Measurements from ENCODE around the gene THAP4. TPM values are rescaled to one million over a fixed set of nuclear protein-coding genes. Genes with fewer than 3 reads are reported as not detected.

The THAP4 gene
- total and polyA plus RNA-seq, 2 of the 13 experiments (the other 11 are each of a cell fraction or from before 2014, with no cell fraction given) = 59.7 to 75.7 TPM

DNA sequence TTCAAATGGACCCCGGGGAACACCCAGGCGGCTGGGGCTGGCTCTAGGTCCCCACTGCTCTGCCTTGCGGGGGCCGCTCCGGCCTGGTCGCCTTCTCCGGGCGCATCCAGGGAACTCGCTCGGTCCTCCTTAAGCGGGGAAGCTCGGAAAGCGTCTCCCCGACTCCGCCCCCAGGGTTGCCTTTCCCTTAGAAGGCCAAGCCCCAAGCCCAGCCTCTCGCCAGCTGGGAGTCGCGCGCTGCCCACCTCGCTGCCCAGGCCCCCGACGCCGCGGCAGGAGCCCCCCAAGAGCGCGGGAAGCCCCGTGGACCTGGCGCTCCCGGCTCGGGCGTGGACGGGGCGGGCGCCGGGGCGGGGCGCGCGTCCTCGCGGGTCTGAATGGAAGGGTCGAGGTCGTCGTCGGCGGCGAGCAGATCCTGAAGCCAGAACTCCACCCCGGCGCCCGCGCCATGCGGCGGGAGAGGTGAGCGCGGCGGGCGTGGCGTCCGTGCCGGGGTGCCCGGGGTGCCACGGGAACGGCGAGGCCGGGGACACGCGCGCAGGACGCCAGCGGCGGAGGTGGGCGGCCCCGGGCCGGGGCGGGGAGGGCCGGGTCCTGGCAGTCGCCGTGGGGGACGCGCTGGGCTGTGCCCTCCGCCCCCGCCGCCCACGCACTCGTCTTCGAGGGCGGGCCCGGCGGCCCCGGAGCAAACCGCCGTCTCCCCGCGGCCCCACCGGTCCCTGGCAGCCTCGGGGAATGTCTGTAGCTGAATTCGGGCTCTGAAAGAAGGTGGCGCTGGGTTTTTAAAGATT lies 78.2 kb downstream of the THAP4 start, which contains the start of gene BOK:
TSS of gene BOK (plus strand) at position 214 of the 791 bp plus-strand sequence. CDS start 739 bp downstream, outside the sequence.
- Histone ChIP-seq H3K36me3 (replicated peaks in 1 of 2; ENCODE audit: control insufficient read depth in 1 of 2, insufficient read depth in 2 of 2, low read length in 2 of 2) (peaks cover 12 to 15% of the 10 kb centered on the region in 2 experiments; a peak in 4 of 5 replicates), H3K9me3 (ENCODE audit: low read length) (no peaks in the 10 kb centered on the region), H4K20me1 (ENCODE audit: insufficient read depth, low read length) (peaks cover 13% of the 10 kb centered on the region; the same call in 1 of the 2 replicates), H3K4me1 (ENCODE audit: insufficient read depth, low read length) (peaks cover 63% of the 10 kb centered on the region), H3K79me2 (ENCODE audit: insufficient read depth, low read length) (peaks cover 18% of the 10 kb centered on the region), H3K9ac (ENCODE audit: insufficient read depth, low read depth, low read length) (peak within 1 kb of the TSS; percentile 79), H3K27me3 (ENCODE audit: control insufficient read depth in 1 of 2, insufficient read depth in 2 of 2, low read length in 2 of 2) (no peaks in the 10 kb centered on the region; a peak in 1 of 5 replicates), H3K27ac (ENCODE audit: extremely low read length, insufficient read depth, low read length) (peak within 1 kb of the TSS; percentile 53), H2AFZ (ENCODE audit: low read length) (peak within 1 kb of the TSS; percentile 65), H3K4me3 (replicated peaks in 1 of 3; ENCODE audit: insufficient read depth in 1 of 3, low read depth in 2 of 3, low read length in 3 of 3) (peak within 1 kb of the TSS; percentile 85 to 93 (median 86)), H3K4me2 (ENCODE audit: low read depth, low read length) (peak within 1 kb of the TSS; percentile 92)
- WGBS (ENCODE audit: low lambda C conversion rate) = 0% methylated on average over 48 of the region's 98 CpGs
- intact Hi-C loops (cut with micrococcal nuclease; ENCODE audit: unreplicated experiment) = no loop called here
- in situ Hi-C loops (cut with HindIII; ENCODE audit: extremely low pct_ligation_motif_present, low pct_unique_long_range_greater_than_20kb) = no loop called here
- BruUV-seq (replicated peaks) = no TSS peak
- CTCF ChIA-PET (ENCODE audit: low intra/inter-chr PET ratio, low total read pairs) = no interaction called here
- ATAC-seq = peak; percentile 60
- DNase-seq (ENCODE audit: low spot score) = peak; percentile 73
- POLR2A ChIA-PET = interaction anchor here (0.5 to 2.9 kb wide), 10 partner anchors 9 to 339 kb away, joined by 3 to 14 read pairs (median 5); partner anchors contain the start of genes ATG4B, STK25 and THAP4
- FAIRE-seq = peak; percentile 23
- no peak for TF ChIP-seq ZNF674 (CRISPR knock-in tag; IDR thresholded peaks at IDR 0.05; ENCODE audit: low read depth)
- TF ChIP-seq ZNF274 (CRISPR knock-in tag; IDR thresholded peaks at IDR 0.05) = peak; percentile 64; the same call in 1 of the 2 replicates
- no peak; the same call in 1 of the 2 replicates for TF ChIP-seq HNRNPUL1 (IDR thresholded peaks at IDR 0.05; ENCODE audit: low read depth, low read length)
- TF ChIP-seq BORCS8-MEF2B (CRISPR knock-in tag; IDR thresholded peaks at IDR 0.05) = 0 out of 2 replicates have a peak, but pooled peaks have one; percentile 36
- 0 out of 2 replicates have a peak, but pooled peaks have one; percentile 35 for TF ChIP-seq ISL2 (CRISPR knock-in tag; IDR thresholded peaks at IDR 0.05)
- peak; percentile 53 for TF ChIP-seq ASH2L (IDR thresholded peaks at IDR 0.05; ENCODE audit: insufficient read length, low read depth, low read length)
- TF ChIP-seq CCDC6 (CRISPR knock-in tag; IDR thresholded peaks at IDR 0.05) = 0 out of 2 replicates have a peak, but pooled peaks have one; percentile 82
- TF ChIP-seq MAZ (IDR thresholded peaks at IDR 0.05; ENCODE audit: borderline replicate concordance, low read depth, low read length) = peak; percentile 63; the same call in 1 of the 2 replicates
- TF ChIP-seq MAZ (CRISPR knock-in tag; IDR thresholded peaks at IDR 0.05; ENCODE audit: low read depth) = peak; percentile 50; the same call in 1 of the 2 replicates
- no peak for TF ChIP-seq HNF4G (IDR thresholded peaks at IDR 0.05; ENCODE audit: borderline replicate concordance, low read depth, low read length)
- no peak for TF ChIP-seq HNF4G (CRISPR knock-in tag; IDR thresholded peaks at IDR 0.05; ENCODE audit: borderline replicate concordance, low read depth)
- TF ChIP-seq ZNF335 (CRISPR knock-in tag; IDR thresholded peaks at IDR 0.05) = peak; percentile 85
- TF ChIP-seq GFI1 (CRISPR knock-in tag; IDR thresholded peaks at IDR 0.05; ENCODE audit: borderline replicate concordance) = peak; percentile 43; the same call in 1 of the 2 replicates
- TF ChIP-seq ZNF441 (CRISPR knock-in tag; IDR thresholded peaks at IDR 0.05; ENCODE audit: borderline replicate concordance) = peak; percentile 79; the same call in 1 of the 2 replicates
- TF ChIP-seq FOXA3 (CRISPR knock-in tag; IDR thresholded peaks at IDR 0.05) = peak; percentile 32; the same call in 1 of the 2 replicates
- peak; percentile 62; the same call in 1 of the 3 replicates for TF ChIP-seq MXI1 (IDR thresholded peaks at IDR 0.05; ENCODE audit: borderline replicate concordance, low read depth, low read length)
- no peak for TF ChIP-seq ZNF672 (CRISPR knock-in tag; IDR thresholded peaks at IDR 0.05)
- TF ChIP-seq MEIS1 (CRISPR knock-in tag; IDR thresholded peaks at IDR 0.05; ENCODE audit: borderline replicate concordance) = no peak
- TF ChIP-seq IKZF4 (CRISPR knock-in tag; IDR thresholded peaks at IDR 0.05; ENCODE audit: borderline replicate concordance, low read depth, not compliant biosample characterization) = peak; percentile 68
- TF ChIP-seq ZNF772 (CRISPR knock-in tag; IDR thresholded peaks at IDR 0.05) = peak; percentile 27; the same call in 1 of the 2 replicates
- TF ChIP-seq, protein P1, sequence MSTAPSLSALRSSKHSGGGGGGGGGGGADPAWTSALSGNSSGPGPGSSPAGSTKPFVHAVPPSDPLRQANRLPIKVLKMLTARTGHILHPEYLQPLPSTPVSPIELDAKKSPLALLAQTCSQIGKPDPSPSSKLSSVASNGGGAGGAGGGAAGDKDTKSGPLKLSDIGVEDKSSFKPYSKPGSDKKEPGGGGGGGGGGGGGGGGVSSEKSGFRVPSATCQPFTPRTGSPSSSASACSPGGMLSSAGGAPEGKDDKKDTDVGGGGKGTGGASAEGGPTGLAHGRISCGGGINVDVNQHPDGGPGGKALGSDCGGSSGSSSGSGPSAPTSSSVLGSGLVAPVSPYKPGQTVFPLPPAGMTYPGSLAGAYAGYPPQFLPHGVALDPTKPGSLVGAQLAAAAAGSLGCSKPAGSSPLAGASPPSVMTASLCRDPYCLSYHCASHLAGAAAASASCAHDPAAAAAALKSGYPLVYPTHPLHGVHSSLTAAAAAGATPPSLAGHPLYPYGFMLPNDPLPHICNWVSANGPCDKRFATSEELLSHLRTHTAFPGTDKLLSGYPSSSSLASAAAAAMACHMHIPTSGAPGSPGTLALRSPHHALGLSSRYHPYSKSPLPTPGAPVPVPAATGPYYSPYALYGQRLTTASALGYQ (CRISPR knock-in tag; IDR thresholded peaks at IDR 0.05) = peak; percentile 80; the same call in 1 of the 2 replicates
- no peak for TF ChIP-seq AGO2 (optimal IDR thresholded peaks at IDR 0.05; ENCODE audit: low read depth, low read length)
